DND-41 (cell line): ENCODE results near the gene MTFR1L.

Experiments used
- ATAC-seq: fragments of 200-7000 bp; cut with Tn5 transposase; 3 replicates; pipeline ENCODE4 v1.9.1; 2021; ENCODE audit warnings: low read depth; ENCODE audit not compliant: insufficient read depth
- DNase-seq: peaks from one replicate; pipeline ENCODE4 v3.0.0-alpha.2; 2020
- H2AFZ ChIP-seq: 2 replicates; pipeline ENCODE4 v1.6.0; 2012; ENCODE audit warnings: low read depth, low read length
- H3K27ac ChIP-seq: 2 replicates; pipeline ENCODE4 v1.5.1; 2012; ENCODE audit warnings: low read length, inconsistent platforms
- H3K27me3 ChIP-seq: fragments of 200-600 bp; sonication (generic); 2 replicates; pipeline ENCODE4 v1.6.0; 2012; ENCODE audit warnings: low read length, mild to moderate bottlenecking, inconsistent platforms; ENCODE audit not compliant: insufficient read depth, poor library complexity
- H3K36me3 ChIP-seq: 2 replicates; pipeline ENCODE4 v1.5.1; 2012; ENCODE audit warnings: low read length, inconsistent platforms; ENCODE audit not compliant: insufficient read depth
- H3K4me1 ChIP-seq: 2 replicates; pipeline ENCODE4 v1.5.1; 2012; ENCODE audit warnings: mild to moderate bottlenecking, low read length; ENCODE audit not compliant: insufficient read depth
- H3K4me2 ChIP-seq: 2 replicates; pipeline ENCODE4 v1.6.0; 2012; ENCODE audit warnings: mild to moderate bottlenecking, moderate library complexity, low read length, inconsistent platforms; ENCODE audit not compliant: insufficient read depth
- H3K4me3 ChIP-seq, 2 experiments: fragments of 200-600 bp in 1 of 2; shearing (Covaris generic) in 1 of 2; 2 replicates each; pipeline ENCODE4 v1.5.1; 2012 to 2016; ENCODE audit warnings: inconsistent platforms in 2 of 2, low read length in 2 of 2, mild to moderate bottlenecking in 2 of 2, low read depth in 1 of 2, moderate library complexity in 1 of 2
- H3K79me2 ChIP-seq: 2 replicates; pipeline ENCODE4 v1.6.0; 2012; ENCODE audit warnings: low read length, inconsistent platforms; ENCODE audit not compliant: insufficient read depth
- H3K9ac ChIP-seq: 2 replicates; pipeline ENCODE4 v1.6.0; 2012; ENCODE audit warnings: low read depth, mild to moderate bottlenecking, inconsistent platforms, low read length, moderate library complexity
- H3K9me3 ChIP-seq: 2 replicates; pipeline ENCODE4 v1.5.1; 2012; ENCODE audit warnings: low read length, moderate library complexity, mild to moderate bottlenecking, inconsistent platforms; ENCODE audit not compliant: insufficient read depth, severe bottlenecking
- H4K20me1 ChIP-seq: 2 replicates; pipeline ENCODE4 v1.6.0; 2012; ENCODE audit warnings: low read length; ENCODE audit not compliant: insufficient read depth
- CTCF ChIP-seq: IDR thresholded peaks from 2 replicates; pipeline ENCODE4 v1.5.1; 2012; ENCODE audit warnings: borderline replicate concordance, low read length, moderate library complexity, mild to moderate bottlenecking; ENCODE audit not compliant: poor library complexity, severe bottlenecking; ENCODE audit errors: extremely low read depth
- EZH2 ChIP-seq: IDR thresholded peaks from 3 replicates; pipeline ENCODE4 v1.6.1; 2012; ENCODE audit warnings: borderline replicate concordance, low read depth, mild to moderate bottlenecking, moderate library complexity, low read length, inconsistent platforms; ENCODE audit not compliant: severe bottlenecking

The MTFR1L gene

GRCh38 chr1:25821112-25821476, 1.3 kb downstream of the MTFR1L start:
- Histone ChIP-seq H3K9ac (peak overlapping the region; percentile 95), H3K9me3 (no peaks in the 10 kb centered on the region), H3K4me3 (peak overlapping the region; percentile 94 to 95), H3K27me3 (no peaks in the 10 kb centered on the region), H3K27ac (peak overlapping the region; percentile 89), H3K4me1 (peaks cover 28% of the 10 kb centered on the region), H3K4me2 (peak overlapping the region; percentile 86), H2AFZ (peak overlapping the region; percentile 79), H3K79me2 (peaks cover 42% of the 10 kb centered on the region), H3K36me3 (peaks cover 14% of the 10 kb centered on the region), H4K20me1 (peaks cover 15% of the 10 kb centered on the region)
- TF ChIP-seq EZH2 (no peak), CTCF (no peak)
- DNase-seq (no peak), ATAC-seq (no peak)

GRCh38 chr1:25821630-25822091, 1.9 kb downstream of the MTFR1L start:
- DNase-seq = no peak
- peaks cover 20% of the 10 kb centered on the region for H3K36me3 ChIP-seq
- H3K27ac ChIP-seq = peak overlapping the region; percentile 89; the same call in 1 of the 2 replicates
- H3K4me1 ChIP-seq = peaks cover 28% of the 10 kb centered on the region
- no peaks in the 10 kb centered on the region for H3K9me3 ChIP-seq
- peaks cover 42% of the 10 kb centered on the region for H3K79me2 ChIP-seq
- peak overlapping the region; percentile 86 for H3K4me2 ChIP-seq
- no peak overlapping the region for H2AFZ ChIP-seq
- H3K27me3 ChIP-seq = no peaks in the 10 kb centered on the region
- H3K4me3 ChIP-seq = peak overlapping the region in 1 of 2 experiments; percentile 95; a peak in 2 of 4 replicates
- peak overlapping the region; percentile 95 for H3K9ac ChIP-seq
- no peak for TF ChIP-seq CTCF
- no peak for TF ChIP-seq EZH2
- peaks cover 17% of the 10 kb centered on the region for H4K20me1 ChIP-seq
- ATAC-seq = no peak

GRCh38 chr1:25825605-25826004, 5.9 kb downstream of the MTFR1L start:
- no peak for DNase-seq
- Histone ChIP-seq H4K20me1 (peaks cover 17% of the 10 kb centered on the region), H3K4me3 (no peak overlapping the region), H3K9ac (no peak overlapping the region), H3K36me3 (peaks cover 55% of the 10 kb centered on the region), H3K9me3 (no peaks in the 10 kb centered on the region), H3K4me2 (no peak overlapping the region), H3K27ac (no peak overlapping the region), H3K27me3 (no peaks in the 10 kb centered on the region), H2AFZ (no peak overlapping the region), H3K79me2 (peaks cover 34% of the 10 kb centered on the region), H3K4me1 (peaks cover 15% of the 10 kb centered on the region)
- TF ChIP-seq CTCF = no peak
- TF ChIP-seq EZH2 = no peak
- ATAC-seq = no peak

- DNase-seq = no peak
- Histone ChIP-seq H3K79me2 (peaks cover 25% of the 10 kb centered on the region), H3K4me2 (no peak overlapping the region), H3K36me3 (peaks cover 65% of the 10 kb centered on the region), H3K9me3 (no peaks in the 10 kb centered on the region), H4K20me1 (peaks cover 12% of the 10 kb centered on the region; the same call in 1 of the 2 replicates), H3K4me3 (no peak overlapping the region), H3K9ac (no peak overlapping the region), H3K27ac (no peak overlapping the region), H3K4me1 (peaks cover 5% of the 10 kb centered on the region), H3K27me3 (no peaks in the 10 kb centered on the region), H2AFZ (no peak overlapping the region)
- no peak for TF ChIP-seq EZH2
- ATAC-seq = no peak
These were observed 6.8 kb downstream of the MTFR1L start for GRCh38 chr1:25826571-25826970.
